Neuron (in vitro differentiated cells): Measurements from ENCODE around the gene OOSP2.
"Not testable (repeated sequence)": the region's sequence is repeated elsewhere in the genome, so short reads cannot be mapped to it uniquely, and the experiment has no call there.

ENCODE experiments used
- H2AFZ ChIP-seq: one replicate; pipeline ENCODE4 v1.6.1; 2013; ENCODE audit warnings: low read depth, mild to moderate bottlenecking, inconsistent platforms, low read length, moderate library complexity
- H3K27me3 ChIP-seq: one replicate; pipeline ENCODE4 v1.6.1; 2013; ENCODE audit warnings: low read length; ENCODE audit not compliant: insufficient read depth
- H3K36me3 ChIP-seq: one replicate; pipeline ENCODE4 v1.6.1; 2013; ENCODE audit warnings: low read length; ENCODE audit not compliant: insufficient read depth
- H3K4me1 ChIP-seq: one replicate; pipeline ENCODE4 v1.6.1; 2013; ENCODE audit warnings: low read length; ENCODE audit not compliant: insufficient read depth
- H3K4me3 ChIP-seq: 2 replicates; pipeline ENCODE4 v1.5.1; 2013; ENCODE audit warnings: mild to moderate bottlenecking, low read length, moderate library complexity
- H3K9me3 ChIP-seq: one replicate; pipeline ENCODE4 v1.6.1; 2013; ENCODE audit warnings: low read length

OOSP2 gene

GRCh38 chr11:60040109-60040508 is at the start of gene OOSP2:
Gene OOSP2, plus strand, starts transcription at chr11:60040409. Its CDS starts 51 bp downstream, at chr11:60040460.
- no peaks in the 10 kb centered on the region for H3K9me3 ChIP-seq
- no peaks in the 10 kb centered on the region for H3K36me3 ChIP-seq
- no peaks in the 10 kb centered on the region for H3K27me3 ChIP-seq
- no peaks in the 10 kb centered on the region for H3K4me1 ChIP-seq
- H3K4me3 ChIP-seq = no peak within 1 kb of the TSS
- no peak within 1 kb of the TSS for H2AFZ ChIP-seq

- H3K9me3 ChIP-seq = no peaks in the 10 kb centered on the region
- H3K4me1 ChIP-seq = no peaks in the 10 kb centered on the region
- H3K4me3 ChIP-seq = no peak overlapping the region
- H3K27me3 ChIP-seq = no peaks in the 10 kb centered on the region
- H2AFZ ChIP-seq = no peak overlapping the region
- H3K36me3 ChIP-seq = no peaks in the 10 kb centered on the region
Measured at GRCh38 chr11:59990421-59990820, 49.8 kb upstream of the OOSP2 start.

GRCh38 chr11:59992425-59992824 is 47.8 kb upstream of the OOSP2 start:
- H3K36me3 ChIP-seq = no peaks in the 10 kb centered on the region
- H3K4me3 ChIP-seq = no peak overlapping the region
- no peak overlapping the region for H2AFZ ChIP-seq
- H3K4me1 ChIP-seq = no peaks in the 10 kb centered on the region
- H3K27me3 ChIP-seq = no peaks in the 10 kb centered on the region
- no peaks in the 10 kb centered on the region for H3K9me3 ChIP-seq

GRCh38 chr11:59997800-59998199 is 42.4 kb upstream of the OOSP2 start:
- no peaks in the 10 kb centered on the region for H3K4me1 ChIP-seq
- no peak overlapping the region for H3K4me3 ChIP-seq
- H3K36me3 ChIP-seq = no peaks in the 10 kb centered on the region
- no peaks in the 10 kb centered on the region for H3K27me3 ChIP-seq
- H2AFZ ChIP-seq = no peak overlapping the region
- H3K9me3 ChIP-seq = no peaks in the 10 kb centered on the region

- Histone ChIP-seq H3K27me3 (no peaks in the 10 kb centered on the region), H3K4me3 (no peak overlapping the region), H3K9me3 (no peaks in the 10 kb centered on the region), H3K36me3 (no peaks in the 10 kb centered on the region), H2AFZ (no peak overlapping the region), H3K4me1 (no peaks in the 10 kb centered on the region)
Measured at GRCh38 chr11:59999691-60000090, 40.5 kb upstream of the OOSP2 start.

- H3K36me3 ChIP-seq = no peaks in the 10 kb centered on the region
- no peak overlapping the region for H3K4me3 ChIP-seq
- no peaks in the 10 kb centered on the region for H3K9me3 ChIP-seq
- H3K4me1 ChIP-seq = no peaks in the 10 kb centered on the region
- no peak overlapping the region for H2AFZ ChIP-seq
- H3K27me3 ChIP-seq = no peaks in the 10 kb centered on the region
Measured at GRCh38 chr11:60003729-60004128, 36.5 kb upstream of the OOSP2 start.

GRCh38 chr11:60005360-60005759 is 34.8 kb upstream of the OOSP2 start:
- Histone ChIP-seq H3K9me3 (no peaks in the 10 kb centered on the region), H3K4me3 (no peak overlapping the region), H3K4me1 (no peaks in the 10 kb centered on the region), H2AFZ (no peak overlapping the region), H3K27me3 (no peaks in the 10 kb centered on the region), H3K36me3 (no peaks in the 10 kb centered on the region)

GRCh38 chr11:60016881-60017280 is 23.3 kb upstream of the OOSP2 start, which contains the start of gene OOSP4B:
Gene OOSP4B, plus strand, starts transcription at chr11:60017181.
- no peak within 1 kb of the TSS for H2AFZ ChIP-seq
- no peaks in the 10 kb centered on the region for H3K36me3 ChIP-seq
- H3K4me1 ChIP-seq = no peaks in the 10 kb centered on the region
- no peaks in the 10 kb centered on the region for H3K9me3 ChIP-seq
- H3K27me3 ChIP-seq = no peaks in the 10 kb centered on the region
- H3K4me3 ChIP-seq = no peak within 1 kb of the TSS

GRCh38 chr11:60018058-60018457 is 22.2 kb upstream of the OOSP2 start:
- Histone ChIP-seq H3K36me3 (no peaks in the 10 kb centered on the region), H3K9me3 (no peaks in the 10 kb centered on the region), H3K4me1 (no peaks in the 10 kb centered on the region)

GRCh38 chr11:60020376-60020775 is 19.8 kb upstream of the OOSP2 start:
- H3K36me3 ChIP-seq, H2AFZ ChIP-seq: not testable (repeated sequence)

More at GRCh38 chr11:60018058-60018457, 22.2 kb upstream of the OOSP2 start:
- Histone ChIP-seq H3K4me3 (no peak overlapping the region), H3K27me3 (no peaks in the 10 kb centered on the region), H2AFZ (no peak overlapping the region)

GRCh38 chr11:60029015-60029632 is 11.1 kb upstream of the OOSP2 start:
- Histone ChIP-seq H3K27me3 (no peaks in the 10 kb centered on the region), H2AFZ (no peak overlapping the region), H3K9me3 (no peaks in the 10 kb centered on the region), H3K4me1 (no peaks in the 10 kb centered on the region), H3K4me3 (no peak overlapping the region), H3K36me3 (no peaks in the 10 kb centered on the region)

More at GRCh38 chr11:60020376-60020775, 19.8 kb upstream of the OOSP2 start:
- H3K4me3 ChIP-seq, H3K9me3 ChIP-seq, H3K27me3 ChIP-seq, H3K4me1 ChIP-seq: not testable (repeated sequence)

- H3K4me1 ChIP-seq, H2AFZ ChIP-seq, H3K36me3 ChIP-seq, H3K9me3 ChIP-seq, H3K27me3 ChIP-seq, H3K4me3 ChIP-seq: not testable (repeated sequence)
Measured at GRCh38 chr11:60050422-60050821, 10.2 kb downstream of the OOSP2 start.

GRCh38 chr11:60050839-60051238 is 10.6 kb downstream of the OOSP2 start:
- H2AFZ ChIP-seq, H3K4me3 ChIP-seq, H3K9me3 ChIP-seq, H3K4me1 ChIP-seq, H3K27me3 ChIP-seq, H3K36me3 ChIP-seq: not testable (repeated sequence)

- H3K9me3 ChIP-seq = no peaks in the 10 kb centered on the region
- H3K4me1 ChIP-seq = no peaks in the 10 kb centered on the region
Measured at GRCh38 chr11:60056349-60056969, 16.2 kb downstream of the OOSP2 start, which contains the start of gene MS4A3. Gene MS4A3, plus strand, starts transcription at chr11:60056665. Its CDS starts 4,496 bp downstream, at chr11:60061161.

More at GRCh38 chr11:60056349-60056969, 16.2 kb downstream of the OOSP2 start, which contains the start of gene MS4A3:
- Histone ChIP-seq H3K27me3 (no peaks in the 10 kb centered on the region), H3K4me3 (no peak within 1 kb of the TSS), H2AFZ (no peak within 1 kb of the TSS), H3K36me3 (no peaks in the 10 kb centered on the region)
